K562 (cell line): Measurements from ENCODE around the gene TBX1. TPM values are rescaled to one million over a fixed set of nuclear protein-coding genes. Genes with fewer than 3 reads are reported as not detected.
A peak's percentile ranks its signal among the peaks of the same experiment; 100 is the strongest.

ENCODE experiments used
- GATAD2A ChIP-seq: fragments of 450-650 bp; IDR thresholded peaks from 2 replicates; pipeline ENCODE4 v1.6.1; 2017
- ILK ChIP-seq: fragments of 450-650 bp; IDR thresholded peaks from 2 replicates; pipeline ENCODE4 v1.6.1; 2016; ENCODE audit warnings: missing genetic modification characterization, low read depth, mild to moderate bottlenecking, missing compliant biosample characterization, moderate library complexity, borderline replicate concordance
- JUN ChIP-seq, 2 experiments: sonication (generic) in 1 of 2; formaldehyde crosslinking in 1 of 2; IDR thresholded peaks; 2 replicates each; pipeline versions ENCODE4 v1.6.1 to v1.8.0; 2012 to 2022; ENCODE audit warnings: borderline replicate concordance in 2 of 2, mild to moderate bottlenecking in 2 of 2, improper control_type of control experiment in 1 of 2, low read depth in 1 of 2, low read length in 1 of 2, missing genetic modification reagents in 1 of 2
- KDM5B ChIP-seq: fragments of 200-600 bp; sonication (generic); IDR thresholded peaks from 2 replicates; pipeline ENCODE4 v1.6.1; 2012; ENCODE audit warnings: low read depth, mild to moderate bottlenecking, moderate library complexity, low read length, control low read depth, inconsistent platforms; ENCODE audit not compliant: insufficient replicate concordance
- NR1H2 ChIP-seq: sonication (generic); formaldehyde crosslinking; IDR thresholded peaks from 2 replicates; pipeline ENCODE4 v1.4.0; 2020; ENCODE audit warnings: mild to moderate bottlenecking, missing genetic modification reagents
- POLR2G ChIP-seq: fragments of 200-400 bp; formaldehyde crosslinking; IDR thresholded peaks from 2 replicates; pipeline ENCODE4 v1.6.1; 2017; ENCODE audit warnings: low read depth, mild to moderate bottlenecking, antibody characterized with exemption, low read length, moderate library complexity
- PREB ChIP-seq: sonication (generic); formaldehyde crosslinking; IDR thresholded peaks from 2 replicates; pipeline ENCODE4 v1.8.1; 2023; ENCODE audit warnings: mild to moderate bottlenecking, missing genetic modification reagents
- PURB ChIP-seq: sonication (generic); formaldehyde crosslinking; IDR thresholded peaks from 2 replicates; pipeline ENCODE4 v1.9.0; 2021; ENCODE audit warnings: low read depth, mild to moderate bottlenecking, missing genetic modification reagents
- RBFOX2 ChIP-seq: fragments of 200-400 bp; formaldehyde crosslinking; IDR thresholded peaks from 2 replicates; pipeline ENCODE4 v1.6.1; 2017; ENCODE audit warnings: low read depth, mild to moderate bottlenecking, low read length, moderate library complexity
- SIX5 ChIP-seq, 2 experiments: IDR thresholded peaks; 2 replicates each; pipeline ENCODE4 v1.6.1; 2011; ENCODE audit warnings: low read length in 2 of 2, borderline replicate concordance in 1 of 2, low read depth in 1 of 2, mild to moderate bottlenecking in 1 of 2, moderate library complexity in 1 of 2; ENCODE audit not compliant: insufficient read depth in 1 of 2
- STAT6 ChIP-seq: sonication (generic); formaldehyde crosslinking; IDR thresholded peaks from 2 replicates; pipeline ENCODE4 v1.8.1; 2023; ENCODE audit warnings: mild to moderate bottlenecking, missing genetic modification reagents
- TAF7 ChIP-seq: fragments of 450-650 bp; IDR thresholded peaks from 2 replicates; pipeline ENCODE4 v1.6.1; 2016; ENCODE audit warnings: missing genetic modification characterization, missing compliant biosample characterization
- ZBTB2 ChIP-seq: fragments of 450-650 bp; IDR thresholded peaks from 2 replicates; pipeline ENCODE4 v1.6.1; 2016; ENCODE audit warnings: antibody characterized with exemption
- ZBTB34 ChIP-seq: fragments of 250-450 bp; sonication (Bioruptor Pico); IDR thresholded peaks from 2 replicates; pipeline ENCODE4 v1.8.0; 2021; ENCODE audit warnings: mild to moderate bottlenecking, moderate library complexity
- ZBTB7A ChIP-seq: IDR thresholded peaks from 2 replicates; pipeline ENCODE4 v1.6.1; 2011; ENCODE audit warnings: low read depth, mild to moderate bottlenecking, low read length, moderate library complexity, borderline replicate concordance; ENCODE audit not compliant: control insufficient read depth
- ZNF239 ChIP-seq: fragments of 250-450 bp; sonication (Bioruptor Pico); IDR thresholded peaks from 2 replicates; pipeline ENCODE4 v1.4.0; 2020; ENCODE audit warnings: mild to moderate bottlenecking
- ZNF347 ChIP-seq: fragments of 450-650 bp; formaldehyde crosslinking; IDR thresholded peaks from 2 replicates; pipeline ENCODE4 v1.4.0; 2020; ENCODE audit warnings: low read depth, mild to moderate bottlenecking, moderate library complexity
- polyA plus RNA-seq, 8 experiments: library from polyadenylated mRNA; depleted of rRNA in 4 of 8; stranded (reverse) in 5 of 8; unstranded in 3 of 8; fragments of >200 nt; fragmentation: Nextera tagmentation in 2 of 8; fragmentation: Illumina TruSeq in 1 of 8; extraction: Ambion mirVana in 2 of 8; extraction: Trizol in 1 of 8; gene quantifications; 2 replicates each; pipeline versions ENCODE4 v1.2.1 to v1.2.3, GENCODE V29; 2011 to 2014; ENCODE audit warnings: inconsistent platforms in 1 of 8, missing spikeins in 1 of 8
- total RNA-seq, 7 experiments: library from RNA; depleted of rRNA in 6 of 7; stranded (reverse); fragments of >200 nt in 6 of 7; fragmentation: Illumina TruSeq in 2 of 7; extraction: Trizol in 2 of 7; gene quantifications; 2 replicates each; pipeline versions ENCODE4 v1.2.1 to v1.2.3, GENCODE V29; 2011 to 2021; ENCODE audit warnings: low replicate concordance in 1 of 7

The TBX1 gene
- total and polyA plus RNA-seq, 9 of the 15 experiments (the other 6 are each of a cell fraction or from before 2014, with no cell fraction given): 0.07 to 35.0 (median 3.9) TPM

GRCh38 chr22:19720150-19720827, 40.3 kb upstream of the TBX1 start (continued):
- 0 out of 2 replicates have a peak, but pooled peaks have one; percentile 30 for TF ChIP-seq TAF7 (tag)
- peak; percentile 43; the same call in 1 of the 2 replicates for TF ChIP-seq ZBTB2
- no peak for TF ChIP-seq ZBTB34 (CRISPR knock-in tag)
- TF ChIP-seq ZNF347 (CRISPR knock-in tag): no peak
- no peak for TF ChIP-seq ZNF239 (CRISPR knock-in tag)
- peak in 1 of 2 experiments; percentile 8; a peak in 2 of 4 replicates for TF ChIP-seq SIX5 (IDR thresholded peaks at IDR 0.05; ENCODE audit: borderline replicate concordance in 1 of 2, insufficient read depth in 1 of 2, low read depth in 1 of 2, low read length in 2 of 2)
- TF ChIP-seq JUN (IDR thresholded peaks at IDR 0.05; ENCODE audit: borderline replicate concordance, low read depth, low read length): no peak
- TF ChIP-seq JUN (CRISPR knock-in tag; IDR thresholded peaks at IDR 0.05; ENCODE audit: borderline replicate concordance): no peak
- no peak for TF ChIP-seq PREB (CRISPR knock-in tag)
- TF ChIP-seq POLR2G: peak; percentile 64
- TF ChIP-seq PURB (CRISPR knock-in tag): no peak
- TF ChIP-seq RBFOX2: peak; percentile 27
- TF ChIP-seq STAT6 (CRISPR knock-in tag): peak; percentile 22; the same call in 1 of the 2 replicates
- TF ChIP-seq ILK (tag): no peak
- no peak for TF ChIP-seq GATAD2A
- peak; percentile 10 for TF ChIP-seq KDM5B
- no peak for TF ChIP-seq NR1H2 (CRISPR knock-in tag)
- TF ChIP-seq ZBTB7A: no peak
